Sigmoid colon (tissue), 4 donors: ENCODE results near the gene SGPL1.

Source experiments
- CTCF ChIP-seq, 4 experiments: fragments of 450-650 bp in 3 of 4; fragments of 200-600 bp in 1 of 4; IDR thresholded peaks; one replicate each; pipeline ENCODE4 v1.5.1; 2016 to 2019; ENCODE audit warnings: antibody characterized with exemption in 4 of 4, mild to moderate bottlenecking in 3 of 4, moderate library complexity in 2 of 4
- EP300 ChIP-seq, 4 donors: sonication (generic); formaldehyde crosslinking; IDR thresholded peaks; one replicate each; pipeline ENCODE4 v1.6.1; 2017; ENCODE audit warnings: antibody characterized with exemption in 4 of 4
- POLR2A ChIP-seq, 2 donors: fragments of 450-650 bp; IDR thresholded peaks; one replicate each; pipeline ENCODE4 v1.6.1; 2016; ENCODE audit warnings: antibody characterized with exemption in 2 of 2, mild to moderate bottlenecking in 2 of 2, moderate library complexity in 2 of 2
- POLR2AphosphoS5 ChIP-seq, 4 donors: sonication (generic); formaldehyde crosslinking; IDR thresholded peaks; one replicate each; pipeline ENCODE4 v1.6.1; 2017; ENCODE audit warnings: antibody characterized with exemption in 4 of 4

DNA sequence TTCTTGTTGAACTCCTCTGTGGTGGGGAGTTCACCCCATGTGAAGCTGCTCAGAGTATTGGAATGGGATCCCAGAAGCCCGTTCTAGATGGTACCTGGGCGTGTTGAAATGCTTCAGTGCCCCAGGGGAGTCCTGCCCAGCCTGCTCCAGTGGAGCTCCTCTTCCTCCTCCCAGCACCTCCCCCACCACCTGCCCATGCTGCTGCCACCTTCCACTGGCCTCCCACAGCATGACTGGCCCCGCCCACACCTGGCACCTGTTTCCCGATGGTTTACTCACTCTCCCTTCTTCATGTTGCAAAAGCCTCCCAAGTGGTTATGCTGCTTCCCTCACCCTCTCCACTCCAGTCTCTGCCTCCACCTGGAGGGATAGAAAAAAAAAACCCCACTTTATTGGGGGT is 104.8 kb downstream of the SGPL1 start:
- no peak for TF ChIP-seq POLR2AphosphoS5 (IDR thresholded peaks at IDR 0.05)
- TF ChIP-seq CTCF (IDR thresholded peaks at IDR 0.05): no peak
- TF ChIP-seq POLR2A (IDR thresholded peaks at IDR 0.05): no peak
- no peak for TF ChIP-seq EP300 (IDR thresholded peaks at IDR 0.05)
